K562 (cell line): ENCODE measurements around the gene HSFX3. TPM values are rescaled to one million over a fixed set of nuclear protein-coding genes. Genes with fewer than 3 reads are reported as not detected.

ENCODE experiments used
- ATAC-seq: fragments of 200-7000 bp; cut with Tn5 transposase; 3 replicates; pipeline ENCODE4 v1.9.1; 2020; ENCODE audit warnings: moderate library complexity
- BruUV-seq: library from RNA; stranded (reverse); fragments of 400-500 nt; replicated peaks from 2 replicates; lab custom pipeline; 2021; lab: Mats Ljungman, UMichigan
- CTCF ChIA-PET: fragments of 300-600 bp; formaldehyde crosslinking; extraction: SDS; loops from one replicate; lab custom pipeline; 2021; ENCODE audit warnings: low intra/inter-chr PET ratio; lab: Yijun Ruan, JAX
- POLR2A ChIA-PET: fragments of 300-600, 350-650 bp; sonication (Branson Sonifier 250); formaldehyde crosslinking; extraction: SDS; loops from one replicate; lab custom pipeline; 2021; ENCODE audit warnings: antibody characterized with exemption, inconsistent platforms; lab: Yijun Ruan, JAX
- DNase-seq, 4 experiments: peaks; one replicate each; pipeline versions ENCODE4 v3.0.0 to v3.0.0-alpha.2; 2011 to 2018; ENCODE audit warnings: low spot score in 3 of 4, mixed read lengths in 3 of 4; ENCODE audit errors: extremely low read depth in 1 of 4
- FAIRE-seq: peaks from 2 replicates; lab custom pipeline; 2011; peaks lifted over from hg19 to GRCh38; lab: Jason Lieb, UNC
- H2AFZ ChIP-seq: 2 replicates; pipeline ENCODE4 v1.6.0; 2011; ENCODE audit warnings: low read depth, low read length, control low read depth, inconsistent platforms
- H3K27ac ChIP-seq: fragments of 200-600 bp; 3 replicates; pipeline ENCODE4 v1.8.0; 2011; ENCODE audit warnings: low read depth, mild to moderate bottlenecking, control low read depth, inconsistent platforms, low read length, moderate library complexity, mixed read lengths; ENCODE audit errors: extremely low read depth
- H3K27me3 ChIP-seq, 2 experiments: fragments of 300-600 bp in 1 of 2; 2 replicates in 1 of 2; 3 replicates in 1 of 2; pipeline versions ENCODE4 v1.6.0 to v1.8.0; 2011; ENCODE audit warnings: inconsistent platforms in 2 of 2, low read length in 2 of 2, mild to moderate bottlenecking in 1 of 2, mixed read lengths in 1 of 2, moderate library complexity in 1 of 2; ENCODE audit not compliant: control insufficient read depth in 2 of 2, insufficient read depth in 2 of 2
- H3K36me3 ChIP-seq: fragments of 300-600 bp; 3 replicates; pipeline ENCODE4 v1.8.0; 2011; ENCODE audit warnings: mild to moderate bottlenecking, low read length, inconsistent platforms; ENCODE audit not compliant: control insufficient read depth, insufficient read depth
- H3K4me1 ChIP-seq, 2 experiments: fragments of 200-600 bp in 1 of 2; replicated peaks in 1 of 2; 2 replicates in 1 of 2; 3 replicates in 1 of 2; pipeline versions ENCODE4 v1.5.1 to v1.8.0; 2011; ENCODE audit warnings: inconsistent platforms in 2 of 2, low read length in 2 of 2, mild to moderate bottlenecking in 1 of 2, mixed read lengths in 1 of 2, moderate library complexity in 1 of 2; ENCODE audit not compliant: control insufficient read depth in 2 of 2, insufficient read depth in 2 of 2
- H3K4me2 ChIP-seq: 2 replicates; pipeline ENCODE4 v1.6.1; 2011; ENCODE audit warnings: low read length, control low read depth, inconsistent platforms, mixed read lengths; ENCODE audit not compliant: insufficient read depth
- H3K4me3 ChIP-seq: fragments of 200-600 bp; sonication (generic), shearing (Covaris generic); 2 replicates; pipeline ENCODE4 v1.5.1; 2016; ENCODE audit warnings: control low read depth, inconsistent platforms
- H3K79me2 ChIP-seq: fragments of 200-600 bp; 3 replicates; pipeline ENCODE4 v1.8.0; 2011; ENCODE audit warnings: low read length, inconsistent platforms; ENCODE audit not compliant: control insufficient read depth, insufficient read depth
- H3K9ac ChIP-seq, 2 experiments: 2 replicates each; pipeline versions ENCODE4 v1.6.0 to v1.6.1; 2011; ENCODE audit warnings: low read depth in 2 of 2, low read length in 2 of 2, control low read depth in 1 of 2, inconsistent platforms in 1 of 2, mild to moderate bottlenecking in 1 of 2, mixed read lengths in 1 of 2; ENCODE audit not compliant: insufficient read depth in 1 of 2
- H3K9me1 ChIP-seq: one replicate; pipeline ENCODE4 v1.6.0; 2011; ENCODE audit warnings: inconsistent platforms, mild to moderate bottlenecking, low read length, moderate library complexity; ENCODE audit not compliant: control insufficient read depth, insufficient read depth
- H3K9me3 ChIP-seq: replicated peaks from 2 replicates; pipeline ENCODE4 v1.5.1; 2011; ENCODE audit warnings: low read depth, low read length, inconsistent platforms; ENCODE audit not compliant: control insufficient read depth, insufficient read depth
- H4K20me1 ChIP-seq: replicated peaks from 2 replicates; pipeline ENCODE4 v1.6.1; 2011; ENCODE audit warnings: low read length, inconsistent platforms, mixed read lengths; ENCODE audit not compliant: control insufficient read depth, insufficient read depth
- CBFA2T3 ChIP-seq: fragments of 450-650 bp; IDR thresholded peaks from 2 replicates; pipeline ENCODE4 v1.6.1; 2017
- MNT ChIP-seq, 2 experiments: fragments of 450-650 bp; conservative IDR thresholded peaks; 2 replicates each; pipeline ENCODE4 v1.6.1; 2017; ENCODE audit warnings: mild to moderate bottlenecking in 2 of 2, moderate library complexity in 2 of 2
- MXD1 ChIP-seq: fragments of 250-450 bp; sonication (Bioruptor Pico); IDR thresholded peaks from 2 replicates; pipeline ENCODE4 v1.8.0; 2021; ENCODE audit warnings: borderline replicate concordance, mild to moderate bottlenecking, moderate library complexity; ENCODE audit not compliant: poor library complexity, severe bottlenecking
- NBN ChIP-seq: fragments of 450-650 bp; IDR thresholded peaks from 2 replicates; pipeline ENCODE4 v1.6.1; 2016; ENCODE audit warnings: low read depth, mild to moderate bottlenecking
- NR2C2 ChIP-seq, 2 experiments: fragments of 200-800 bp in 1 of 2; sonication (Bioruptor generic) in 1 of 2; sonication (generic) in 1 of 2; formaldehyde crosslinking in 1 of 2; IDR thresholded peaks; 2 replicates each; pipeline versions ENCODE4 v1.6.1 to v1.8.0; 2016 to 2022; ENCODE audit warnings: mild to moderate bottlenecking in 1 of 2, missing compliant biosample characterization in 1 of 2, missing genetic modification characterization in 1 of 2, missing genetic modification reagents in 1 of 2
- SAP30 ChIP-seq: fragments of 200-600 bp; sonication (generic); IDR thresholded peaks from 2 replicates; pipeline ENCODE4 v1.6.1; 2012; ENCODE audit warnings: borderline replicate concordance, low read depth, mild to moderate bottlenecking, moderate library complexity, low read length, control low read depth, inconsistent platforms; ENCODE audit not compliant: insufficient read depth, poor library complexity, severe bottlenecking
- SPI1 ChIP-seq: IDR thresholded peaks from 2 replicates; pipeline ENCODE4 v1.6.1; 2011; ENCODE audit warnings: low read depth, low read length, control low read depth, borderline replicate concordance
- TBP ChIP-seq: optimal IDR thresholded peaks from 2 replicates; pipeline ENCODE3; 2011; ENCODE audit warnings: low read depth, low read length, improper control_type of control experiment
- U2AF1 ChIP-seq: fragments of 200-400 bp; formaldehyde crosslinking; optimal IDR thresholded peaks from 2 replicates; pipeline ENCODE3; 2017; ENCODE audit warnings: mild to moderate bottlenecking, low read depth, low read length, moderate library complexity
- ZNF165 ChIP-seq: fragments of 250-450 bp; sonication (Bioruptor Pico); IDR thresholded peaks from 2 replicates; pipeline ENCODE4 v1.4.0; 2020; ENCODE audit warnings: borderline replicate concordance
- ZNF41 ChIP-seq: fragments of 250-450 bp; sonication (Bioruptor Pico); conservative IDR thresholded peaks from 2 replicates; pipeline ENCODE4 v1.4.0; 2020; ENCODE audit warnings: mild to moderate bottlenecking
- WGBS: fragments of 100-300 bp; shearing (Covaris generic); methylation state at CpG from one replicate; pipeline ENCODE4 v1.1.6; 2016; ENCODE audit warnings: low coverage, mixed read lengths; ENCODE audit not compliant: insufficient coverage; ENCODE audit errors: missing lambda C conversion rate; 5-methylcytosine and 5-hydroxymethylcytosine counted together
- in situ Hi-C: fragments of 300-500 bp; cut with MboI; formaldehyde crosslinking; loops from 4 replicates; pipeline ENCODE4 v1.15.0; 2018; ENCODE audit warnings: inconsistent platforms, mixed read lengths
- intact Hi-C: fragments of 100-400 bp; cut with micrococcal nuclease; formaldehyde crosslinking; loops from 2 replicates; pipeline ENCODE4 v1.14.2; 2022
- polyA plus RNA-seq, 8 experiments: library from polyadenylated mRNA; depleted of rRNA in 4 of 8; stranded (reverse) in 5 of 8; unstranded in 3 of 8; fragments of >200 nt; fragmentation: Nextera tagmentation in 2 of 8; fragmentation: Illumina TruSeq in 1 of 8; extraction: Ambion mirVana in 2 of 8; extraction: Trizol in 1 of 8; gene quantifications; 2 replicates each; pipeline versions ENCODE4 v1.2.1 to v1.2.3, GENCODE V29; 2011 to 2014; ENCODE audit warnings: inconsistent platforms in 1 of 8, missing spikeins in 1 of 8
- total RNA-seq, 7 experiments: library from RNA; depleted of rRNA in 6 of 7; stranded (reverse); fragments of >200 nt in 6 of 7; fragmentation: Illumina TruSeq in 2 of 7; extraction: Trizol in 2 of 7; gene quantifications; 2 replicates each; pipeline versions ENCODE4 v1.2.1 to v1.2.3, GENCODE V29; 2011 to 2021; ENCODE audit warnings: low replicate concordance in 1 of 7
- TF ChIP-seq, protein P1 (sequence below): fragments of 250-450 bp; sonication (Bioruptor Pico); IDR thresholded peaks from 2 replicates; pipeline ENCODE4 v1.8.0; 2022; ENCODE audit warnings: inconsistent platforms

HSFX3 gene
- total and polyA plus RNA-seq, 9 of the 15 experiments (the other 6 are each of a cell fraction or from before 2014, with no cell fraction given), result 0.08 to 0.10 TPM; not detected in 7

DNA sequence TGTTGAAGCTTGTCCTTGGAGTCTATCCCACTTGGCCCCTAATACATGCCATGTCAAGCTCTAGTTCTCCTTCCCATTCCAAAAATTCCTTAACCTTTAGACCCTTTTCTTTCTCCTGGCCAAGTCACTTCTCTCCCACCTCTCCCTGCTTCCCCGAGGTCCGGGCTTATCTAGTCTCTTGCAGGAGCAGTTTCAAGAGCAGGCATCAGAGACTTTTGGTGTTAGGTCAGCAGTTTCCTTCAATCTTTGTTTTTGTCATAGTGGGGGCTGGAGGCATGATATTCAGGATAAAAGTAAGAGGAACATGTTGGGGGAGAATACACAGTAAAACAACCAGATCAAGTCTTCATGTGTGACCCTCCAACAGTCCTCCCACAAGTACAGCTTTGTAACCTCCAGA lies 33.1 kb downstream of the HSFX3 start (continued):
- TF ChIP-seq ZNF165 (CRISPR knock-in tag), result no peak
- TF ChIP-seq ZNF41, result no peak
- no peak for TF ChIP-seq TBP
- no peak for TF ChIP-seq U2AF1

DNA sequence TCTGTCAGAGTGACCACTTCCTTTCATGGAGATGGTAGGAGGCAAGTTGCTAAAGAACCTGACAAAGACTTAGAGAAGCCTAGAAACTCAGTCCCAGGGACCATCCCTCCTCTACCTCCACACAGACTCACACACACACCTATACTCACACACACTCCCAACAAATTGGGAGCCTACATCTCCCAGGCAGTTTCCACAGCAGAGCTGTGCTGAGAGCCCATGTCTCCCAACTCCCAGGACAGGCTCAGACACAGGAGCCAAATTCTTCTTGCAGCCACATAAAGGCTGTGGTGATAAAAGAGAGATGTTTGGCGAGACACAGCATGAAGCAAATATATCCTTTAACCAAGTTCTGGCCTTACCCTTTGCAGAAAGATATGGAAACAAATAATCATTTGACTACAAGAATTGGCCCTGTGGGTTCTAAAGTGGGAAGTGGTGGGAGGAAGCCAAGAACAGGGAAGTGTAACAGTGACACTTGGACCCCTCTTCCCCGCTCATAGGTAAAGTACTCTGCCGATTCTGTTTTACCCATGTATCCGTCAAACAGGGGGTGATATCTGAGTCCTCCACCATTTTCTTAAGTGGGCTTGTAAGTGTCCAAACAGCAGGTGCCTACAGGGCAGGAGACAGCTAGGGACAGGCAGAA lies 33.6 kb downstream of the HSFX3 start:
- FAIRE-seq, result no peak
- WGBS, result 6% methylated on average over 3 of the region's 4 CpGs
- H3K9me1 ChIP-seq, result no peaks in the 10 kb centered on the region
- peak; percentile 20 for ATAC-seq
- no peaks in the 10 kb centered on the region for H3K36me3 ChIP-seq
- BruUV-seq, result no TSS peak
- H4K20me1 ChIP-seq, result no peaks in the 10 kb centered on the region
- H3K79me2 ChIP-seq, result no peaks in the 10 kb centered on the region
- CTCF ChIA-PET, result no interaction called here
- H2AFZ ChIP-seq, result peak overlapping the region; percentile 34
- H3K4me1 ChIP-seq, result peaks cover 3 to 24% of the 10 kb centered on the region in 2 experiments; a peak in 4 of 5 replicates
- H3K9me3 ChIP-seq, result no peaks in the 10 kb centered on the region
- H3K4me2 ChIP-seq, result peak overlapping the region; percentile 5; the same call in 1 of the 2 replicates
- peak overlapping the region; percentile 40; the same call in 2 of the 3 replicates for H3K27ac ChIP-seq
- no peaks in the 10 kb centered on the region for H3K27me3 ChIP-seq
- intact Hi-C loops (loop anchor here (10.0 kb wide), 1 partner anchor 129 kb away; no protein-coding TSS in a partner anchor), in situ Hi-C loops (loop anchor here (10.0 to 25.0 kb wide), 2 partner anchors 59 to 121 kb away; partner anchors contain the start of gene TMEM185A)
- no peak overlapping the region; a peak in 2 of 4 replicates for H3K9ac ChIP-seq
- no peak for DNase-seq
- POLR2A ChIA-PET, result no interaction called here
- no peak overlapping the region for H3K4me3 ChIP-seq
- TF ChIP-seq SAP30 (no peak), NR2C2 (CRISPR knock-in tag; IDR thresholded peaks at IDR 0.05) (no peak), NR2C2 (tag; IDR thresholded peaks at IDR 0.05) (0 out of 2 replicates have a peak, but pooled peaks have one; percentile 22), CBFA2T3 (no peak), MNT (conservative IDR thresholded peaks at IDR 0.05) (no peak), NBN (no peak), MXD1 (CRISPR knock-in tag) (no peak), SPI1 (peak; percentile 61; the same call in 1 of the 2 replicates)
- TF ChIP-seq, protein P1, sequence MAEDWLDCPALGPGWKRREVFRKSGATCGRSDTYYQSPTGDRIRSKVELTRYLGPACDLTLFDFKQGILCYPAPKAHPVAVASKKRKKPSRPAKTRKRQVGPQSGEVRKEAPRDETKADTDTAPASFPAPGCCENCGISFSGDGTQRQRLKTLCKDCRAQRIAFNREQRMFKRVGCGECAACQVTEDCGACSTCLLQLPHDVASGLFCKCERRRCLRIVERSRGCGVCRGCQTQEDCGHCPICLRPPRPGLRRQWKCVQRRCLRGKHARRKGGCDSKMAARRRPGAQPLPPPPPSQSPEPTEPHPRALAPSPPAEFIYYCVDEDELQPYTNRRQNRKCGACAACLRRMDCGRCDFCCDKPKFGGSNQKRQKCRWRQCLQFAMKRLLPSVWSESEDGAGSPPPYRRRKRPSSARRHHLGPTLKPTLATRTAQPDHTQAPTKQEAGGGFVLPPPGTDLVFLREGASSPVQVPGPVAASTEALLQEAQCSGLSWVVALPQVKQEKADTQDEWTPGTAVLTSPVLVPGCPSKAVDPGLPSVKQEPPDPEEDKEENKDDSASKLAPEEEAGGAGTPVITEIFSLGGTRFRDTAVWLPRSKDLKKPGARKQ, result no peak
